Neuronal stem cell (in vitro differentiated cells): ENCODE results near the gene PXDN.

Source experiments
- DNase-seq: peaks from one replicate; pipeline ENCODE4 v3.0.0-alpha.2; 2013; ENCODE audit warnings: low spot score
- H2AFZ ChIP-seq: one replicate; pipeline ENCODE4 v1.6.1; 2013; ENCODE audit warnings: mild to moderate bottlenecking, low read length, inconsistent platforms
- H2AK5ac ChIP-seq: 2 replicates; pipeline ENCODE4 v1.6.1; 2013; ENCODE audit warnings: low read depth, mild to moderate bottlenecking, inconsistent platforms, low read length, moderate library complexity, mixed read lengths
- H2BK120ac ChIP-seq: 2 replicates; pipeline ENCODE4 v1.6.1; 2013; ENCODE audit warnings: low read depth, mild to moderate bottlenecking, inconsistent platforms, low read length, moderate library complexity, mixed read lengths
- H2BK12ac ChIP-seq: one replicate; pipeline ENCODE4 v1.6.1; 2013; ENCODE audit warnings: low read length, inconsistent platforms
- H2BK15ac ChIP-seq: 2 replicates; pipeline ENCODE4 v1.6.1; 2013; ENCODE audit warnings: mild to moderate bottlenecking, low read length, inconsistent platforms, mixed read lengths
- H2BK5ac ChIP-seq: one replicate; pipeline ENCODE4 v1.6.1; 2013; ENCODE audit warnings: inconsistent platforms, mild to moderate bottlenecking, low read length, moderate library complexity
- H3K14ac ChIP-seq: one replicate; pipeline ENCODE4 v1.6.1; 2013; ENCODE audit warnings: low read length, inconsistent platforms
- H3K18ac ChIP-seq: 2 replicates; pipeline ENCODE4 v1.6.1; 2013; ENCODE audit warnings: low read length, inconsistent platforms
- H3K23ac ChIP-seq: 2 replicates; pipeline ENCODE4 v1.6.1; 2013; ENCODE audit warnings: low read depth, mild to moderate bottlenecking, mixed read lengths, low read length, inconsistent platforms; ENCODE audit not compliant: poor library complexity
- H3K27ac ChIP-seq: replicated peaks from 3 replicates; pipeline ENCODE4 v1.5.1; 2013; ENCODE audit warnings: low read length, inconsistent platforms
- H3K27me3 ChIP-seq, 3 experiments: 2 replicates each; pipeline ENCODE4 v1.6.1; 2013; ENCODE audit warnings: low read length in 3 of 3, mild to moderate bottlenecking in 2 of 3, inconsistent platforms in 1 of 3, low read depth in 1 of 3, mixed read lengths in 1 of 3, moderate library complexity in 1 of 3; ENCODE audit not compliant: control insufficient read depth in 3 of 3, insufficient read depth in 3 of 3
- H3K36me3 ChIP-seq, 2 donors: replicated peaks in 1 of 2; 2 replicates each; pipeline ENCODE4 v1.6.1; 2013; ENCODE audit warnings: low read length in 2 of 2; ENCODE audit not compliant: control insufficient read depth in 2 of 2, insufficient read depth in 2 of 2
- H3K4ac ChIP-seq: 2 replicates; pipeline ENCODE4 v1.6.1; 2013; ENCODE audit warnings: inconsistent platforms, mild to moderate bottlenecking, low read length, moderate library complexity
- H3K4me1 ChIP-seq, 2 donors: 1 replicate in 1 of 2; 2 replicates in 1 of 2; pipeline ENCODE4 v1.6.1; 2013; ENCODE audit warnings: low read length in 2 of 2, low read depth in 1 of 2; ENCODE audit not compliant: control insufficient read depth in 2 of 2, insufficient read depth in 1 of 2
- H3K4me2 ChIP-seq: one replicate; pipeline ENCODE4 v1.6.1; 2013; ENCODE audit warnings: mild to moderate bottlenecking, low read length, inconsistent platforms; ENCODE audit not compliant: insufficient read depth, poor library complexity, severe bottlenecking
- H3K4me3 ChIP-seq, 2 donors: 2 replicates each; pipeline ENCODE4 v1.5.1; 2013; ENCODE audit warnings: low read length in 2 of 2, mild to moderate bottlenecking in 2 of 2, inconsistent platforms in 1 of 2, moderate library complexity in 1 of 2
- H3K79me1 ChIP-seq: one replicate; pipeline ENCODE4 v1.6.1; 2013; ENCODE audit warnings: low read depth, mild to moderate bottlenecking, inconsistent platforms, low read length, moderate library complexity
- H3K9ac ChIP-seq: one replicate; pipeline ENCODE4 v1.6.1; 2013; ENCODE audit warnings: mild to moderate bottlenecking, low read depth, low read length, inconsistent platforms; ENCODE audit not compliant: poor library complexity
- H3K9me3 ChIP-seq, 2 donors: replicated peaks in 1 of 2; 2 replicates each; pipeline versions ENCODE3 to v1.6.1; 2013; ENCODE audit warnings: low read length in 2 of 2, mild to moderate bottlenecking in 2 of 2, inconsistent platforms in 1 of 2, low read depth in 1 of 2, mixed read lengths in 1 of 2, moderate library complexity in 1 of 2; ENCODE audit not compliant: control insufficient read depth in 2 of 2, insufficient read depth in 1 of 2
- H4K8ac ChIP-seq: one replicate; pipeline ENCODE4 v1.6.1; 2013; ENCODE audit warnings: low read depth, mild to moderate bottlenecking, inconsistent platforms, low read length, moderate library complexity
- H4K91ac ChIP-seq: one replicate; pipeline ENCODE4 v1.6.1; 2013; ENCODE audit warnings: low read length, low read depth, mild to moderate bottlenecking, inconsistent platforms; ENCODE audit not compliant: poor library complexity
- WGBS, 2 donors: extraction: QIAGEN DNeasy Blood & Tissue Kit; methylation state at CpG; one replicate each; pipeline ENCODE4 v1.1.7; 2013; ENCODE audit warnings: missing lambda C conversion rate in 2 of 2, mixed read lengths in 1 of 2; ENCODE audit not compliant: insufficient read length in 2 of 2, insufficient replicate concordance in 1 of 2; ENCODE audit errors: extremely low coverage in 2 of 2; 5-methylcytosine and 5-hydroxymethylcytosine counted together

The PXDN gene

GRCh38 chr2:1722692-1723091 lies 21.6 kb downstream of the PXDN start:
- H2AFZ ChIP-seq, result no peak overlapping the region
- H3K79me1 ChIP-seq, result peaks cover 13% of the 10 kb centered on the region
- peaks cover 0 to 14% of the 10 kb centered on the region in 2 donors for H3K4me1 ChIP-seq
- DNase-seq, result no peak
- no peaks in the 10 kb centered on the region for H3K27me3 ChIP-seq
- WGBS, 2 donors, result 100% methylated on average over 1 of the region's 3 CpGs; no CpG with 5 or more reads in 1 of the 2 donors
- no peak overlapping the region for H3K4ac ChIP-seq
- no peak overlapping the region for H4K8ac ChIP-seq
- no peak overlapping the region for H3K14ac ChIP-seq
- no peaks in the 10 kb centered on the region for H3K9me3 ChIP-seq
- H2BK12ac ChIP-seq, result no peak overlapping the region
- H3K18ac ChIP-seq, result no peak overlapping the region
- no peak overlapping the region for H4K91ac ChIP-seq
- H3K4me2 ChIP-seq, result no peak overlapping the region
- H3K23ac ChIP-seq, result peak overlapping the region; percentile 32
- H3K4me3 ChIP-seq, result no peak overlapping the region
- no peak overlapping the region for H2BK120ac ChIP-seq
- no peak overlapping the region for H2AK5ac ChIP-seq
- H2BK5ac ChIP-seq, result no peak overlapping the region
- no peak overlapping the region for H3K27ac ChIP-seq
- no peak overlapping the region for H3K9ac ChIP-seq
- H3K36me3 ChIP-seq, result no peaks in the 10 kb centered on the region
- H2BK15ac ChIP-seq, result no peak overlapping the region

GRCh38 chr2:1721706-1722646 lies 22.3 kb downstream of the PXDN start:
- no peak overlapping the region for H4K8ac ChIP-seq
- H4K91ac ChIP-seq, result no peak overlapping the region
- no peak overlapping the region for H3K4me2 ChIP-seq
- no peaks in the 10 kb centered on the region for H3K36me3 ChIP-seq
- no peak overlapping the region for H3K27ac ChIP-seq
- H3K4me3 ChIP-seq, result no peak overlapping the region
- no peak overlapping the region for H3K18ac ChIP-seq
- peak overlapping the region; percentile 10 for H2AK5ac ChIP-seq
- no peak overlapping the region for H3K4ac ChIP-seq
- no peak overlapping the region for H3K14ac ChIP-seq
- no peaks in the 10 kb centered on the region for H3K27me3 ChIP-seq
- WGBS, 2 donors, result no CpG with 5 or more reads among the region's 16 CpGs
- H2BK5ac ChIP-seq, result no peak overlapping the region
- no peak overlapping the region for H2BK120ac ChIP-seq
- H3K23ac ChIP-seq, result no peak overlapping the region
- H3K4me1 ChIP-seq, result peaks cover 0 to 14% of the 10 kb centered on the region in 2 donors
- H3K9ac ChIP-seq, result no peak overlapping the region
- H2AFZ ChIP-seq, result no peak overlapping the region
- H2BK12ac ChIP-seq, result no peak overlapping the region
- H3K9me3 ChIP-seq, result no peaks in the 10 kb centered on the region
- H2BK15ac ChIP-seq, result no peak overlapping the region
- peaks cover 8% of the 10 kb centered on the region for H3K79me1 ChIP-seq
- no peak for DNase-seq

- DNase-seq, result no peak
- Histone ChIP-seq H3K18ac (peak overlapping the region; percentile 44), H2BK12ac (no peak overlapping the region), H3K4me2 (no peak overlapping the region), H3K27me3 (no peaks in the 10 kb centered on the region), H4K8ac (no peak overlapping the region), H3K79me1 (peaks cover 20% of the 10 kb centered on the region), H2AFZ (no peak overlapping the region), H3K4ac (no peak overlapping the region), H3K36me3 (no peaks in the 10 kb centered on the region), H2AK5ac (peak overlapping the region; percentile 5), H4K91ac (no peak overlapping the region), H3K9me3 (no peaks in the 10 kb centered on the region), H3K4me3 (no peak overlapping the region), H3K23ac (no peak overlapping the region), H2BK5ac (no peak overlapping the region), H3K4me1 (peaks cover 0 to 28% of the 10 kb centered on the region in 2 donors), H3K27ac (no peak overlapping the region), H2BK15ac (no peak overlapping the region), H2BK120ac (no peak overlapping the region), H3K9ac (no peak overlapping the region), H3K14ac (no peak overlapping the region)
- WGBS, 2 donors, result 100% methylated on average over 2 of the region's 23 CpGs
These were observed 25.7 kb downstream of the PXDN start for GRCh38 chr2:1718339-1719220.

- WGBS, 2 donors, result no CpG with 5 or more reads among the region's 9 CpGs
- no peak for DNase-seq
- no peak overlapping the region for H3K18ac ChIP-seq
- H3K4me2 ChIP-seq, result no peak overlapping the region
- H3K27ac ChIP-seq, result no peak overlapping the region
- H2BK15ac ChIP-seq, result no peak overlapping the region
- no peak overlapping the region for H2BK120ac ChIP-seq
- H3K79me1 ChIP-seq, result peaks cover 16% of the 10 kb centered on the region
- peak overlapping the region; percentile 4 for H2BK5ac ChIP-seq
- H4K8ac ChIP-seq, result no peak overlapping the region
- no peak overlapping the region for H2BK12ac ChIP-seq
- H2AK5ac ChIP-seq, result no peak overlapping the region
- H3K36me3 ChIP-seq, result no peaks in the 10 kb centered on the region
- H3K4me3 ChIP-seq, result no peak overlapping the region
- no peaks in the 10 kb centered on the region for H3K9me3 ChIP-seq
- no peak overlapping the region for H3K4ac ChIP-seq
- no peak overlapping the region for H2AFZ ChIP-seq
- peaks cover 0 to 2% (median 0%) of the 10 kb centered on the region in 3 experiments for H3K27me3 ChIP-seq
- H3K23ac ChIP-seq, result no peak overlapping the region
- H3K4me1 ChIP-seq, result peaks cover 0 to 32% of the 10 kb centered on the region in 2 donors
- no peak overlapping the region for H3K9ac ChIP-seq
- no peak overlapping the region for H4K91ac ChIP-seq
- H3K14ac ChIP-seq, result no peak overlapping the region
These were observed 27.2 kb downstream of the PXDN start for GRCh38 chr2:1717113-1717512.
